NOMO-1 (cell line): ENCODE measurements around the gene SELENOI.
"Not testable (repeated sequence)": the region's sequence is repeated elsewhere in the genome, so short reads cannot be mapped to it uniquely, and the experiment has no call there.

Source experiments
- DNase-seq, 2 experiments: peaks; one replicate each; lab custom pipeline; 2025; ENCODE audit not compliant: unreplicated experiment in 2 of 2; lab: John Stamatoyannopoulos, UW

SELENOI gene

DNA sequence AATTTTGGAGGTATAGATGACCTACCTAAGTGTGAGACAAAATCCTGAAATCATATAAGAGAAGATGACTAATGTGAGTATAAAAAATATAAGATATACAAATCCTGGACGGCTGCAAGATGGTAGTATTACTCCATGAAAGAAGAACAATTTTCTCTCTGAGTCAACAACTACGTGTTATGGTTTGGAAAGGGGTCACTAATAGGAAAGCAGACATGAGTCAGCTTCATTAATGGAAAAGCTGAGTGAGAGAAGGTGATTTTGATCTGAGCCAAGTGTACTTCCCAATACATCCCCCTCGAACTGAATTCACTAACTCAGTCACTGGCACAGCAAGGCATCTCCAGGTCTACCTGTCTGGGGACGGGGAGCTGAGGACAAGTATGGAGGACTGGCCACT is 20.1 kb upstream of the SELENOI start:
- no peak for DNase-seq

DNA sequence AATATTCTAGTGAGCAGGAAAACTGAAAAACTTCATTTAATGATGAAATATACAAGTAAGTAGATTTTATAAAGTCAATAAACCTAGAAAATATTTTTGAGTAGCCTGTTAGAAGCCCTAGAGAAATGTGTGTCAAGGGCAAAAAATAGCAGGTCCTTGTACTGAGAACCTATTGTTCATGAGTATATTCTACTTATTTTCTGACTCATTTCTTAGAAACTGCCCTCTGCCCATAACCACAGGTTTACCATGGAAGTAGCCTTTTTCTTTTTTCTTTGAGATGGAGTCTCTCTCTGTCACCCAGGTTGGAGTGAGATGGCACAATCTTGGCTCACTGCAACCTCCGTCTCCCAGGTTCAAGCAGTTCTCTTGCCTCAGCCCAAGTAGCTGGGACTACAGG is 19.4 kb upstream of the SELENOI start:
- DNase-seq: peak in 1 of 2 experiments; percentile 11

DNA sequence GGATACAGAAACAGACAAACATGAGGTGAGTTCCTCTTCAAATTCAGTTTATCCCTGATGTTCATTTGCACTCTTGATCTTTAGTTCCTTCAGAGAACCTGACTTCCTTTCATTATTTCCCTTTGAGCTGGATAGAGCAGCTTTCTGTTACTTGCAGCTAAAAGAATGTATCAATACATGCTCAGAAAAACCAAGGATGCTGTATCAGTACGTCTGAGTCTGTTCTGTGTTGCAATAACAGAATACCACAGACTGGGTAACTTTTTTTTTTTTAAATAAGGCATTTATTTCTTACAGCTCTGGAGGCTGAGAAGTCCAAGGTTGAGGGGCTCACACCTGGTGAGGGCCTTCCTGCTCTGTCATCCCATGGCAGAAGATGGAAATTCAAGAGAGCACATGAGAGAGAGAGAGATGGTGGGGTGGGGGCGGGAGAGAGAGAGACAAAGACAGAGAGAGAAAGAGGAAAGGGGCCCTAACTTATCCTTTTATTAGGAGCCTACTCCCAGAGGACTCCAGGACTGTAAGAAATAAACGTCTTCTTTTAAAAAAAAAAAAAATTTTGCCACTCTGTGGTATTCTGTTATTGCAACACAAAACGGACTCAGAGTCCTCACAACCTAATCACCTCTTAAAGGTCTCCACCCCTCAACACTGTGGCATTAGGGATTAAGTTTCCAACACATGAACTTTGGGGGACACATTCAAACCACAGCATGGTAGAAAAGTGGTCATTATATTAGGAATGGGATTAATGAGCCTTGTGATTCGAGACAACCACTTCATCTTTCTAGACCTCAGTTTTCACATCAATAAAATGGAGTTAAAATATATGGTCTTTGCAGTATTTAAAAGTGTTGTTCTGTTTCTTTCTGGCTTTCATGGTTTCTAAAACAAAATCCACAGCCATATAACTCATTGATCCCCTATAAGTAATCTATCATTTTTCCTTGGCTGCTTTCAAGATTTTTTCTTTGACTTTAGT is 18.4 kb upstream of the SELENOI start:
- DNase-seq: peak; percentile 69 to 84

DNA sequence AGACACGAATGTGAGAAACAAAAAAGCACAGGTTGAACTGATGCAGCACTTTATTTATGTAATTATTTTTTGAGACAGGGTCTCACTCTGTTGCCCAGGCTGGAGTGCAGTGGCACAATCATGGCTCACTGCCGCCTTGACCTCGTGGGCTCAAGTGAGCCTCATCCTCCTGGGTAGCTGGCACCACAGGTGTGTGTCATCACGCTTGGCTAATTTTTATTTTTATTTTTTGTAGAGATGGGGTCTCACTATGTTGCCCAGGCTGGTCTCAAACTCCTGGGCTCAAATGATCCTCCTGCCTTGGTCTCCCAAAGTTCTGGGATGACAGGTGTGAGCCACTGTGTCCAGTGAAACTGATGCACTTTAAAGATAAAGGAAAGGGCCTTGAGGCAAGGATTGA is 16.9 kb upstream of the SELENOI start:
- DNase-seq: not testable (repeated sequence)

DNA sequence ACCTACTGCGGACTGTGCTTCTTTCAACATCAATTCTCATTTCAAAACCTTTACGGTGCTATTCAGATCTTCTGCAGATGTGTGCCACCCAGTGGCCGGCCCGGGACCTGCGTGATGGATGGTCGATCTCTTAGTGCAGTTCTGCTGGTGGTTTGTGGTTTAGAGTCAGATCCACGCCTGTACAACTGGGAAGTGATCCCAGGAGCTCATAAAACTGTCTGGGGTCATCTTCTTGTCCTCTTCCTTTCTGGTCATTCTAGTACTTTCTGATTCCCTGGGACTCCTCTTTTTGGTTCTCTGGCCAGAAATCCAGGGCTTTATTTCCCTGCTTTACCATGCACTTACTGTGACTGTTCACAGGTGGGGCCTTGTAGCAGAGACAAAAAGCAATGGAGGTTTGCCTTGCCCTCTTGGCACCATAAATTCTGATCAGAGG is 15.8 kb upstream of the SELENOI start:
- peak; percentile 85 to 94 for DNase-seq

DNA sequence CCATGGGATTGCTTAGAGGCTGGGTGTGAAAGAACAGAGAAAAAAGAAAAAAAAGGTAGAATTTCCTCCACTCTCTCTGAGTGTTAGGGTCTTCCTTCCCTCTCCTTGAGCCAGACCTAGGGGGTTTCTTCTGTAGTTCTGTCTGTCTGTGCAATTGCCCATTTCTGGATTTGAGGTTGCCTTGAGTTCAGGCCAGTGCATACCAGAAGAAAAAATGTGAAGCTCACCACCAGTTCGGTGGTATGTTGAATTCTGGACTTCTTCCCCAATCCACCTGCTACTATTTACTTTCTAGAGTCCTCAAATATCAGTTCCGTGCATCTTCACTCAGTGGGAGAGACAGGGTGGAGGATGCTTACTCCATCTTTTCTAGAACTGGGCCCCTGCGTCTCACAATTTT is 15.3 kb upstream of the SELENOI start:
- peak in 1 of 2 experiments; percentile 60 for DNase-seq

DNA sequence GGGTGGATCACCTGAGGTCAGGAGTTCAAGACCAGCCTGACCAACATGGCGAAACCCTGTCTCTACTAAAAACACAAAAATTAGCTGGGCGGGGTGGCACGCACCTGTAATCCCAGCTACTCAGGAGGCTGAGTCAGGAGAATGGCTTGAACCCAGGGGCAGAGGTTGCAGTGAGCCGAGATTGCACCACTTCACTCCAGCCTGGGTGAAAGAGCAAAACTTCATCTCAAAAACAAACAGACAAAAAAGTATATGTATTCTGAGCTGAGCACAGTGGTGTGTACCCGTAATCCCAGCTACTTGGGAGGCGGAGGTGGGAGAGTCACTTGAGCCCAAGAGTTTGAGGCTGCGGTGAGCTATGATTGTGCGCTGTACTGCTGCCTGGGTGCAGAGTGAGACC is 14.6 kb upstream of the SELENOI start:
- DNase-seq: not testable (repeated sequence)

DNA sequence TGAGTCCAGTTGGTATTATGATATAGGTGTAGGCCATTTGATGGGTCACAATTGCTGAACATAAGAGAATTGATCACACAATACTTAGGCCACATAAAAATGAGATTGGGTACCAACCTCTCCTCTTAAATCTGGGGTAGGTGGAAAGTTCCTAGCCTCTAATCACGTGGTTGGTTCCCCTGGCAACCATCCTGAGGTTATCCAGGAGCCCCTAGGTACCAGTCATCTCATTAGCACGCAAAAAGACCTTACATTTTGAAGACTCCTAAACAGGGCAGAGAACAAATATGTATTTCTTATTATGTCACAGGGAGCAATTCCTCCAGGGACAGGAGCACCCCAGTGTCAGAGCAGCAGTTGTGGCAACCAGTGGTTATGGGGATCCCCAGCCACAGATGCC is 12.7 kb upstream of the SELENOI start:
- DNase-seq: no peak

- no peak for DNase-seq
Observed at GRCh38 chr2:26335231-26335630, 10.7 kb upstream of the SELENOI start.

GRCh38 chr2:26336719-26337118 is 9.2 kb upstream of the SELENOI start:
- DNase-seq: no peak

- no peak for DNase-seq
Observed at GRCh38 chr2:26337298-26337697, 8.6 kb upstream of the SELENOI start.

GRCh38 chr2:26340831-26341230 is 5.1 kb upstream of the SELENOI start:
- DNase-seq: no peak

DNA sequence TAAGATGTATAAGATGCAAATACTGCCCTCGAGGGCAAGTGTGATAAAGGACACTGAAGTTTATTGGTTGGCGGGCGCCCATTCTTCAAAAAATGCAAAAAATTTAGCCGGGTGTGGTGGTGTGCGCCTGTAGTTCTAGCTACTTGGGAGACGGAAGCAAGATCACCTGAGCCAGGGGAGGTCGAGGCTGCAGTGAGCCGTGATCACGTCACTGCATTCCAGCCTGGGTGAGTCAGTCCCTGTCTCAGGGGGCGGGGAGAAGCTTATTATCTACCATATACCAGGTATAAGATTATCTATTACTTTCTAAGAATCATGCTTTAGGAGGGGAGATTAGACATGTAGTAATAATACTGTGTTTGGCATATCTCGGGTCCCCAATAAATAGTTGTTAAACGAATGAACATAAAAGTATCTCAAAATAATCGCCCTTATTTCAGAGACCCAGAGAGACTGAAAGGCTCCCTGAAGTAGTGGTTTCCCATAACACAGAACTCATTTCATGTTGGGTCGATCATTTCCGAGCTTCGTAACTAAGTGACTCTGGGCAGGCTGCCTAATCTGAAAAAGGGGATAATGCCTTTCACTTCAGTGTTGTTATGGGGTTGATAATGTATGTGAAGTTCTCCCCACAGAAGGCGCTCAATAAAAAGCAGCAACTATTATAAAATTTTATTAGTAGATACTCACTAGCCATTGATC is 1.2 kb upstream of the SELENOI start:
- no peak for DNase-seq

- no peak for DNase-seq
Observed at GRCh38 chr2:26345283-26345544, 729 bp upstream of the SELENOI start.

GRCh38 chr2:26346454-26347053 is 611 bp downstream of the SELENOI start, which contains the start of gene ADGRF3:
Gene ADGRF3 (minus strand): TSS chr2:26346789. CDS start chr2:26346234, 555 bp downstream.
- DNase-seq: peak; percentile 59 to 61

DNA sequence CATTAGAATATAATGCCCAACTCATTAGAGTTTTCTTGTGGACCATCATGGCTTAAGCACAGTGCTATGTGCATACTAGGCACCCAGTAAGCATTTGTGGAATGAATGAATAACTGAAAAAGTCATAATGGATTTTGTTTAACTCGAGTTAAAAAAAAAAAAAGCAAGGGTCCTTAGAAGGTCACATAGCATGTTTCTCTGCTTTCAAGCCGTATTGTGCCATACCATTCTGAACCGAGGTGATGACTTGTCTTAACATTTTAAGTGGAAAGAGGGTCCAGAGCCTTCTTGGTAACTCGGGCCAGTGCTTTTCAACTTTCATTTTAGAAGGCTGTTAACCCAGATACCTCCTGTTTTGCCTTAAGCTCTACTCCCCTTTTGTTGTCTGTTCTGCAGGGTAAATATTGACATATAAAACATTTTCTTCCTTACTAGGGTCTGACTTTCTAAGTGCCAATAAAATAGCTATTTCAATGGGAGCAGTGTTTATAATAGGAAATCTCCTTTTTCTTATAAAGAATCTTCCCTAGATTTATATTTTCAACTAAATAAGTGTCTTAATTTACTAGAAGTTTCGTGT is 1.4 kb downstream of the SELENOI start:
- DNase-seq: no peak

DNA sequence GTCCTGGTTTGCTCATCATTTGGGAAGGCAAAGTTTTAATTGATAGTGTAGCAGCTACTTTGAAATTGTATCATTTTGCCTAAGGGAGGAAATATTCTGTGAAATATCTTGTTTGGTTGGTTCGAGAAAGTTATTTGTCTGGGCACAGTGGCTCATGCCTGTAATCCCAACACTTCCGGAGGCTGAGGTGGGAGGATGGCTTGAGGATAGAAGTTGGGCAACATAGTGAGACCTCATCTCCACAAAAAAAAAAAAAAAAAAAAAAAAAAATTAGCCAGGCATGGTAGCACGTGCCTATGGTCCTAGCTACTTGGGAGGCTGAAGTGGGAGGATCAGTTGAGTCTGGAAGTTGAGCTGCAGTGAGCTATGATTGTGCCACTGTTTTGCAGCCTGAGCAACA is 3.7 kb downstream of the SELENOI start:
- DNase-seq: no peak

- DNase-seq: no peak
Observed at GRCh38 chr2:26351375-26352090, 5.6 kb downstream of the SELENOI start.

DNA sequence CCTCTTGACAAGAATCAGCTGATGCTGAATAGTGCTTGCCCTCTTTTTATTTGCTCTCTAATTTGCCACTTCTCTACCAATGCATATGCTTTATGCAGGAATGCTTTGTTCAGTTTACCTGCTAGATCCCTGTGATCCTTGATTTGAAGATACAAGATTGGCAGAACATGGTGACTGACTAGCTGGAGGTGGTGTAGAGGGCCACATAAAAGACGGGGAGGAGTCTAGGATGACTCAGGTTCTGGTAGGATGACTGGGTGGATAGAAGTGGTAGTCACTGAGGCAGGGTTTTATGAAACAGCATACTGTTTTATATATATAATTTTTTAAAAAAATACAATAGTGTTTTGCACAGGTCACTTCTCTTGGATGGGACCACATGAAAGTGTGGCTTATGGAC is 6.9 kb downstream of the SELENOI start:
- no peak for DNase-seq

DNA sequence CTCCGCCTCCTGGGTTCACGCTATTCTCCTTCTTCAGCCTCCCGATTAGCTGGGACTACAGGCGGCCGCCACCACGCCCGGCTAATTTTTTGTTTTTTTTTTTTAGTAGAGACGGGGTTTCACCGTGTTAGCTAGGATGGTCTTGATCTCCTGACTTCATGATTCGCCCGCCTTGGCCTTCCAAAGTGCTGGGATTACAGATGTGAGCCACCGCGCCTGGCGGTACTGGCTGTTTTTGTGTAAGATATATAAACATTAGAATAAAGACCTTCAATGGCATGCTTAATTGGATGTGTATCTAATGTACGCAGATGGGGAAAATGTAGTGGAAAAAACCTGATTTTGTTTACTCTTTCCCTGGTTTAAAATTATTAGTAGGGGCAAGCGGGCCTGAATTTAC is 8.5 kb downstream of the SELENOI start:
- DNase-seq: not testable (repeated sequence)
